SU-DHL-6 (cell line): Measurements from ENCODE around the gene EVI5.

ENCODE experiments used
- EZH2phosphoT487 ChIP-seq: fragments of 200-600 bp; sonication (generic), shearing (Covaris generic); conservative IDR thresholded peaks from 2 replicates; pipeline ENCODE4 v1.6.1; 2018; ENCODE audit warnings: mild to moderate bottlenecking, antibody characterized with exemption, low read length, moderate library complexity, mixed read lengths
- TF ChIP-seq, protein P1 (sequence below): fragments of 200-600 bp; sonication (generic); IDR thresholded peaks from one replicate; pipeline ENCODE4 v1.5.1; 2017; ENCODE audit warnings: antibody characterized with exemption, mild to moderate bottlenecking, low read length, moderate library complexity; ENCODE audit not compliant: insufficient read depth, poor library complexity, severe bottlenecking

DNA sequence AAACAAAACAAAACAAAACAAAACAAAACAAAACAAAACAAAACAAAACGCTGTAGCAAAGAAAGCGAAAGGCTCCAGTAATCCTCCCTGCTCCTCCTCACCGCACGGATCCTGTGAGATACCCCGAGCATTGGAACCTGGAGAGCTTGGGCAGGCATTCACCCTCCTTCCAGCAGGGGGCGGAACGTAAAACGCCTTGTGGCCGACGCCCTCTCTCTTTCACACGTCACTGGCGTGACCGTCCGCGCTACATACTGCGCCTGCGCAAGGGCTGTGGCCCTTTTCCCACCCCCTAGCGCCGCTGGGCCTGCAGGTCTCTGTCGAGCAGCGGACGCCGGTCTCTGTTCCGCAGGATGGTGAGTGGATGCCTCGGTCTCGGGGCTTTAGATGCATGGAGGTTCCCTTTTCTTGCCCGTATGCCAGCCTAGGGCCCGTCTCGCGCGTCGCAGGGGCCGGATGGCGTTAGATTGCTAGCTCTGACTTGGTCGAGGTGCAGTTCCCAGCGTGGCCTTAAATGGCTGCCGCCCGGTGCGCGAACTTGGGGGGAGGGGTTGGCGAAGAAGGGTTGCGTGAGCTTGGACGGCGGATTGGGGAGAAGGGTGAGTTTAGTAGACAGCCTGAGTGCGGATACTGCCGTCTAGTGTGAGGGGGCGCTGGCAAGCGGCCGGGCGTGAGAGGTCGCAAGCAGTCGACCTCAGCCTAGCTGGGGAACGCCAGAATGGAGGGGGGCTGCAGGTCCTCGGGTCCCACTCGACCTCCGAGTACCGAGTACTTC, 47.0 kb upstream of the EVI5 start, which contains the start of gene RPL5:
- TF ChIP-seq, protein P1, sequence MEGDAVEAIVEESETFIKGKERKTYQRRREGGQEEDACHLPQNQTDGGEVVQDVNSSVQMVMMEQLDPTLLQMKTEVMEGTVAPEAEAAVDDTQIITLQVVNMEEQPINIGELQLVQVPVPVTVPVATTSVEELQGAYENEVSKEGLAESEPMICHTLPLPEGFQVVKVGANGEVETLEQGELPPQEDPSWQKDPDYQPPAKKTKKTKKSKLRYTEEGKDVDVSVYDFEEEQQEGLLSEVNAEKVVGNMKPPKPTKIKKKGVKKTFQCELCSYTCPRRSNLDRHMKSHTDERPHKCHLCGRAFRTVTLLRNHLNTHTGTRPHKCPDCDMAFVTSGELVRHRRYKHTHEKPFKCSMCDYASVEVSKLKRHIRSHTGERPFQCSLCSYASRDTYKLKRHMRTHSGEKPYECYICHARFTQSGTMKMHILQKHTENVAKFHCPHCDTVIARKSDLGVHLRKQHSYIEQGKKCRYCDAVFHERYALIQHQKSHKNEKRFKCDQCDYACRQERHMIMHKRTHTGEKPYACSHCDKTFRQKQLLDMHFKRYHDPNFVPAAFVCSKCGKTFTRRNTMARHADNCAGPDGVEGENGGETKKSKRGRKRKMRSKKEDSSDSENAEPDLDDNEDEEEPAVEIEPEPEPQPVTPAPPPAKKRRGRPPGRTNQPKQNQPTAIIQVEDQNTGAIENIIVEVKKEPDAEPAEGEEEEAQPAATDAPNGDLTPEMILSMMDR, result peak; percentile 70
- no peak for TF ChIP-seq EZH2phosphoT487
